GM12864 (cell line): ENCODE measurements around the gene OARD1.

Experiments used
- DNase-seq: peaks from one replicate; pipeline ENCODE4 v3.0.0-alpha.2; 2011; ENCODE audit warnings: low read depth
- H3K4me3 ChIP-seq: 2 replicates; pipeline ENCODE4 v1.5.1; 2011; ENCODE audit warnings: mild to moderate bottlenecking, low read depth, low read length, control low read depth
- CTCF ChIP-seq: IDR thresholded peaks from 2 replicates; pipeline ENCODE4 v1.5.1; 2011; ENCODE audit warnings: low read depth, mild to moderate bottlenecking, moderate library complexity, low read length, control low read depth, inconsistent platforms; ENCODE audit errors: missing control alignments

OARD1 gene

DNA sequence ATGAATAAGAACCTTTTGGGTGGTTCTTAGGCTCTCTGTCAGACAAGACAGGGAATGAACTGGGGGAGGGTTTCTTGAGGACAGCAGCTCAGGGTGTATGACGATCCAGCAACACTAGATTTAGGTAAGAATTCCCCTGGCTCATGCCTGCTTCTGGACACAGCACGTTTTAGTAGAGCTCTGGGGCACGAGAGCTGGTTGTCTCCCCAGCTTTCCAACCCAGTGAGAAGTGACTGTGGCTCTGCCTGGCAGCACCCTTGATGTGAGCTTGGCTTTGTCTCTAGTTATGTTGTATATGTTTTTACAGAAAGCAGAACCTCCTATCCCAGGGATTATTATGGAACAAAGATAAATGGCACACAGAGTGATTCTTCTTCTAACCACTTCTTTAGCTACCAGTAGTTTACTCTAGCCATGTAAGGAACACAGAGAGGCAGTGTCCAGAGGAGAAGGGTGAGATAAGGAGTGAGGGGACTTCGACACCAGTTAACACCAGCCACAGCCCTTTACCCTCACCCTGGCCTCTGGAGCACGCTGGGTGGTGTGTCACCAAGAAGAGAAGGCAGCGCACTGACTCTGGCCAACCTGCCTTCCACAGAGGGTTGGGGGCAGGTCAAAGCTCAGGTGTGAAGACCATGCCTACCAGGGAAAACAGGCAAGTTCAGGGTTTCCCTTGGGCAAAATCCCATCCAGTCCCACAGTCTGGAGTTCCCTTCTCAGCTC is 15.2 kb downstream of the OARD1 start:
- no peak overlapping the region for H3K4me3 ChIP-seq
- no peak for DNase-seq
- TF ChIP-seq CTCF = no peak

DNA sequence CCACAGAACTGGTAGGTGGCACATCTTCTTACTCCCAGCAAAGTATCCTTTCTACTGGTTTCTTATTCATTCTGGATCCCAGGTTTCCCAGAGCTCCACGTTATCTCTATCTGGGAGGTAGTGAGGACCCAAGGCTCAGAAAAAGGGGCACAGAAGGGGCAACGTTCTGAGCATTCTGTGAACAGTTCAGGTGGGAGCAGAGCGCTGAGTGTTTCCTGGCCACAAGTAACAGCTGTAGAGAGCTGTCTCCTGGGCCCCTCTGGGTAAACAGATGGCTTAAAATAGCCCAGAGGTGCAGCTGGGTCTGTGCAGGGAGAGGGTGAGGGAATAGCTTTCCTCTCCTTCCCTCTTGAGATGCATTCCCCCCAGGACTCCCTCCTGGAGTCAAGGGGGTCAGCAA is 17.0 kb downstream of the OARD1 start:
- H3K4me3 ChIP-seq = no peak overlapping the region

DNA sequence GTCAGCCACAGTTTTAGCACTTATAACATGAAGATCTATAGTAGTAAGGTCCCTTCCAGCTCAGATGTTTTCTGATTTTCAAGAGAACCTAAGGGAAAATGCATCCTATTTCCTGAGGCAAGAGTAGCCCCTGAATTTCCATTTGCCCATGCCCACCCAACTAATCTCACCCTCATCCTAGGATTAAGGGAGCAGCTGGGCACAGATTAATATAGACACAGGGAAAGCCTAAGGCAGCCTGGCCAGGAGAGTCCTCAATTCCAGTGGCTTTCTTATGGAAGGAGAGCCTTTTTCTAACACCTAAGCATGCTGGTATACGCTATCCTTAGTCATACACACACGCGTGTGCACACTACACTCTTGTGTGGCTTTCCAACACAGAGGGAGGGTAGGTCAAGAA is 17.6 kb downstream of the OARD1 start:
- DNase-seq = no peak
- no peak for TF ChIP-seq CTCF
- H3K4me3 ChIP-seq = no peak overlapping the region

More for the DNA sequence above, 17.0 kb downstream of the OARD1 start:
- TF ChIP-seq CTCF = no peak
- no peak for DNase-seq

- no peak for TF ChIP-seq CTCF
- H3K4me3 ChIP-seq = no peak within 1 kb of the TSS
- no peak for DNase-seq
Observed at GRCh38 chr6:41053041-41053440, 19.1 kb downstream of the OARD1 start, which contains the start of gene APOBEC2. Gene APOBEC2 (plus strand): TSS chr6:41053202. CDS start chr6:41053348, 146 bp downstream.

GRCh38 chr6:41051873-41052272 is 20.3 kb downstream of the OARD1 start:
- DNase-seq = no peak
- TF ChIP-seq CTCF = no peak
- no peak overlapping the region for H3K4me3 ChIP-seq

- DNase-seq = no peak
- TF ChIP-seq CTCF = no peak
Observed at GRCh38 chr6:41050536-41050935, 21.6 kb downstream of the OARD1 start.

GRCh38 chr6:41049955-41050354 is 22.2 kb downstream of the OARD1 start:
- no peak overlapping the region for H3K4me3 ChIP-seq
- DNase-seq = no peak
- no peak for TF ChIP-seq CTCF

More at GRCh38 chr6:41050536-41050935, 21.6 kb downstream of the OARD1 start:
- no peak overlapping the region for H3K4me3 ChIP-seq
